HCT116 (cell line): ENCODE measurements around the gene ATM. TPM values are rescaled to one million over a fixed set of nuclear protein-coding genes. Genes with fewer than 3 reads are reported as not detected.
A peak's percentile ranks its signal among the peaks of the same experiment; 100 is the strongest.

Experiments used
- ATAC-seq: fragments of 200-7000 bp; cut with Tn5 transposase; 2 replicates; pipeline ENCODE4 v1.9.1; 2020; ENCODE audit warnings: mild to moderate bottlenecking, moderate library complexity
- BruUV-seq: library from RNA; stranded (reverse); fragments of 400-500 nt; replicated peaks from 2 replicates; lab custom pipeline; 2021; lab: Mats Ljungman, UMichigan
- CTCF ChIA-PET: fragments of 300-600 bp; sonication (Branson Sonifier 250); formaldehyde crosslinking; loops from one replicate; lab custom pipeline; 2021; ENCODE audit warnings: antibody characterized with exemption; lab: Charles Lee
- POLR2A ChIA-PET: fragments of 300-600, 350-600 bp; sonication (Branson Sonifier 250); formaldehyde crosslinking; loops from one replicate; lab custom pipeline; 2021; ENCODE audit warnings: antibody characterized with exemption; lab: Charles Lee
- RAD21 ChIA-PET, 2 experiments: fragments of 300-600 bp; sonication (Branson Sonifier 250); formaldehyde crosslinking; loops; one replicate each; lab custom pipeline; 2023; ENCODE audit warnings: low total read pairs in 2 of 2; ENCODE audit not compliant: uncharacterized antibody in 2 of 2, unreplicated experiment in 2 of 2, low non-redundant PET in 1 of 2; lab: Charles Lee
- DNase-seq: peaks from one replicate; pipeline ENCODE4 v3.0.0-alpha.2; 2010; ENCODE audit warnings: low read depth, low spot score
- H2AFZ ChIP-seq: fragments of 200-600 bp; shearing (Covaris generic), sonication (generic); 2 replicates; pipeline ENCODE4 v1.6.1; 2017; ENCODE audit warnings: low read depth, mixed run types, mixed read lengths, antibody characterized with exemption, low read length; ENCODE audit not compliant: poor library complexity, severe bottlenecking
- H3K27ac ChIP-seq: 2 replicates; pipeline ENCODE4 v1.5.1; 2012; ENCODE audit warnings: low read depth, low read length
- H3K27me3 ChIP-seq: fragments of 200-600 bp; sonication (generic); 2 replicates; pipeline ENCODE4 v1.6.1; 2016; ENCODE audit warnings: mixed run types, low read length, mixed read lengths; ENCODE audit not compliant: insufficient read depth
- H3K36me3 ChIP-seq, 2 experiments: fragments of 200-500 bp in 1 of 2; fragments of 200-600 bp in 1 of 2; sonication (Bioruptor generic) in 1 of 2; sonication (generic) in 1 of 2; 2 replicates each; pipeline versions ENCODE4 v1.5.1 to v1.6.1; 2014 to 2016; ENCODE audit warnings: low read length in 2 of 2, inconsistent platforms in 1 of 2, mixed read lengths in 1 of 2, mixed run types in 1 of 2; ENCODE audit not compliant: insufficient read depth in 2 of 2, control insufficient read depth in 1 of 2
- H3K4me1 ChIP-seq, 2 experiments: fragments of 200-600 bp in 1 of 2; sonication (generic) in 1 of 2; 2 replicates each; pipeline versions ENCODE4 v1.5.1 to v1.6.1; 2012 to 2017; ENCODE audit warnings: low read length in 2 of 2, inconsistent platforms in 1 of 2, mild to moderate bottlenecking in 1 of 2, mixed read lengths in 1 of 2, mixed run types in 1 of 2, moderate library complexity in 1 of 2; ENCODE audit not compliant: insufficient read depth in 2 of 2, control insufficient read depth in 1 of 2
- H3K4me2 ChIP-seq: fragments of 200-600 bp; sonication (generic); 2 replicates; pipeline ENCODE4 v1.6.1; 2017; ENCODE audit warnings: mixed run types, low read length, mixed read lengths
- H3K4me3 ChIP-seq, 2 experiments: fragments of 200-600 bp in 1 of 2; sonication (generic) in 1 of 2; replicated peaks in 1 of 2; 2 replicates each; pipeline ENCODE4 v1.5.1; 2011 to 2016; ENCODE audit warnings: low read length in 2 of 2, control low read depth in 1 of 2, low read depth in 1 of 2, mild to moderate bottlenecking in 1 of 2, mixed read lengths in 1 of 2, mixed run types in 1 of 2
- H3K79me2 ChIP-seq: fragments of 200-600 bp; sonication (generic); 2 replicates; pipeline ENCODE4 v1.6.1; 2017; ENCODE audit warnings: mild to moderate bottlenecking, mixed run types, low read length, moderate library complexity, mixed read lengths; ENCODE audit not compliant: insufficient read depth
- H3K9ac ChIP-seq: fragments of 200-600 bp; sonication (generic); 2 replicates; pipeline ENCODE4 v1.6.1; 2016; ENCODE audit warnings: low read length, mixed read lengths
- H3K9me2 ChIP-seq: fragments of 200-600 bp; sonication (generic), shearing (Covaris generic); 2 replicates; pipeline ENCODE4 v1.6.1; 2017; ENCODE audit warnings: mixed run types, mild to moderate bottlenecking, moderate library complexity; ENCODE audit not compliant: insufficient read depth
- H3K9me3 ChIP-seq, 2 experiments: fragments of 200-500 bp in 1 of 2; fragments of 200-600 bp in 1 of 2; sonication (Bioruptor generic) in 1 of 2; sonication (generic) in 1 of 2; 2 replicates each; pipeline ENCODE4 v1.6.1; 2014 to 2017; ENCODE audit warnings: low read length in 2 of 2, mixed read lengths in 2 of 2, inconsistent platforms in 1 of 2, low read depth in 1 of 2, mild to moderate bottlenecking in 1 of 2, mixed run types in 1 of 2, moderate library complexity in 1 of 2; ENCODE audit not compliant: control insufficient read depth in 1 of 2, insufficient read depth in 1 of 2
- H4K20me1 ChIP-seq: fragments of 200-600 bp; sonication (generic), shearing (Covaris generic); 2 replicates; pipeline ENCODE4 v1.6.1; 2017; ENCODE audit warnings: mixed run types, mild to moderate bottlenecking, moderate library complexity; ENCODE audit not compliant: insufficient read depth
- EGR1 ChIP-seq: IDR thresholded peaks from 2 replicates; pipeline ENCODE4 v1.6.1; 2012; ENCODE audit warnings: low read depth
- FOSL1 ChIP-seq: IDR thresholded peaks from 2 replicates; pipeline ENCODE4 v1.6.1; 2012; ENCODE audit warnings: low read depth
- POLR2A ChIP-seq: IDR thresholded peaks from 2 replicates; pipeline ENCODE4 v1.7.0; 2011; ENCODE audit warnings: borderline replicate concordance; ENCODE audit not compliant: insufficient read depth, insufficient read length; ENCODE audit errors: extremely low read depth
- TCF7L2 ChIP-seq: IDR thresholded peaks from 2 replicates; pipeline ENCODE4 v1.7.0; 2011; ENCODE audit warnings: borderline replicate concordance, inconsistent platforms; ENCODE audit not compliant: insufficient read depth, insufficient read length; ENCODE audit errors: extremely low read depth
- ZNF274 ChIP-seq: fragments of 200-500 bp; sonication (Bioruptor generic); IDR thresholded peaks from 2 replicates; pipeline ENCODE4 v1.6.1; 2014; ENCODE audit warnings: mild to moderate bottlenecking, low read depth, low read length, inconsistent platforms
- intact Hi-C: fragments of 100-400 bp; cut with micrococcal nuclease; formaldehyde crosslinking; loops from 2 replicates; pipeline ENCODE4 v1.10.0; 2022
- total RNA-seq: library from RNA; stranded (reverse); gene quantifications from one replicate; pipeline ENCODE4 v1.2.1, GENCODE V29; 2021; ENCODE audit not compliant: unreplicated experiment
- TF ChIP-seq, protein P1 (sequence below): IDR thresholded peaks from 2 replicates; pipeline ENCODE4 v1.6.1; 2012; ENCODE audit warnings: low read depth

The ATM gene
- total RNA-seq, 1 experiment from 2014 or later, result 32.2 TPM

DNA sequence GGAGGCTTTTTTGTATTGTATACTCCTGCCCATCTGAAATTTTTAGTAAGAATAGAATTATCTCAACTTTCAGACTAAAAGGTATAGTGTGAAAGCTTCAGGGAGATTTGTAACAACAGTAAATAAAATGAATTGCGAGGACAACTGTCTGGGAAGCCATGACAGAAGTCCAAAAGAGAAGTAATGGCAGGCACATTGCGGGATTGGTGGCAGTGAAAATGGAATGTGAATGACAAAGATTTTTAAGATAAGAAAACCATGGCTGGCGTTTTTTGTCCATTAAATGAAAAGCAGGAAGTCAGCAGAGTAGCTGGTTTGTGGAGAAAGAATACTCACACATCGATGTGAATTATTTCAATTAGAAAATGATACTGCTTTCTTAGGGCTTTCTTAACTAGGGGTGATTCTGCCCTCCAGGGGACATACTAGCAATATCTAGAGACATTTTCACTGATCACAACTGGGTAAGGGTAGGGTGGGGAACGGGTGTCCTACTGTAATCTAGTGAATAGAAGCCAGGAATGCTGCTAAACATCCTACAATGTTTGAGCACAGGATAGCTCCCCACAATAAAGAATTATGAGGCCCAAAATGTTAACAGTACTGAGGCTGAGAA lies 2.0 kb upstream of the ATM start (continued):
- TF ChIP-seq POLR2A (no peak), TCF7L2 (no peak), FOSL1 (no peak)

DNA sequence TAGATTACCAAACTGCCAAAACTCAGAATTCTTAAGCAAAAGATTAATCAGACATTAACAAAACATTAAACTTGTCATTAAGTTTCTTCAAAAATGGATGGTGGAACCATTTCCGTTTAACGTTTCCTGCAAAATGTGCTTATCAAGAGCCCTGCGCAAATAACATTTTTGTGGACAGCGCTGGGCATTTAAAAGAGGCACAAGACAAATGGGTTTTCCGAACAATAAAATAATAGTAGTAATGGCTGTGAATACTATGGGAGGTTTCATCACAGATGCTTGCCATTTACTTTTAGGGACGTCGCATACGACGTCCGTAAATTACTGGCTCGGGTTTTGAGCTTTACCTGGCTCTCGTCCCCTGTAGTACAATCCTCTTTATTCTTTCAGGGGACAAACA lies 1.5 kb upstream of the ATM start:
- POLR2A ChIA-PET, result no interaction called here
- H3K27ac ChIP-seq, result no peak overlapping the region; the same call in 1 of the 2 replicates

DNA sequence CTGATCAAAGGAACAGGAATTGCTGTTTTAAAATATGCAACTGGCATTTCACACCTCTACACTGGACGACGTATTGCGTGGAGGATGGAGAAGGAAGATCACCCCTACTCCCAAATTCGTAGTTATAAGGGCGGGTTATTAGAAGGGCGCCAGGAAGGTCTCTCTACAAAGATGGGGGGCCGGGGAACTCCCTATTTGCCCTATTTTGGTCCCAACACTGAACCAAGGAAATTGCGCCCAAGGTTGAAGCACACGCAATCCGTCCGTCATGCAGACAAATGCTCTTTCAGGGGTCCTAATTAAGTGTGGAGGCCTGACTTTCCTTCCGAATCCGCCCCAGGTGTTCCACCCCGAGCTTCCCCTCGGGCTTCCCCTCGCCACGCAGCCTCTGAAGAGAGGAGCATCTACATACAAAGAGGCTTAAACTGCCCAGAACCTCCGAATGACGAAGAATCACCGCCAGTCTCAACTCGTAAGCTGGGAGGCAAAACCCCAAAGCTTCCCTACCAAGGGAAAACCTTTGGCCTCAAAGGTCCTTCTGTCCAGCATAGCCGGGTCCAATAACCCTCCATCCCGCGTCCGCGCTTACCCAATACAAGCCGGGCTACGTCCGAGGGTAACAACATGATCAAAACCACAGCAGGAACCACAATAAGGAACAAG lies 825 bp upstream of the ATM start:
- H4K20me1 ChIP-seq, result peaks cover 4% of the 10 kb centered on the region; the same call in 1 of the 2 replicates
- no peaks in the 10 kb centered on the region for H3K9me3 ChIP-seq
- H3K9ac ChIP-seq, result peak overlapping the region; percentile 85
- H2AFZ ChIP-seq, result no peak overlapping the region
- no peak for ATAC-seq
- TF ChIP-seq, protein P1, sequence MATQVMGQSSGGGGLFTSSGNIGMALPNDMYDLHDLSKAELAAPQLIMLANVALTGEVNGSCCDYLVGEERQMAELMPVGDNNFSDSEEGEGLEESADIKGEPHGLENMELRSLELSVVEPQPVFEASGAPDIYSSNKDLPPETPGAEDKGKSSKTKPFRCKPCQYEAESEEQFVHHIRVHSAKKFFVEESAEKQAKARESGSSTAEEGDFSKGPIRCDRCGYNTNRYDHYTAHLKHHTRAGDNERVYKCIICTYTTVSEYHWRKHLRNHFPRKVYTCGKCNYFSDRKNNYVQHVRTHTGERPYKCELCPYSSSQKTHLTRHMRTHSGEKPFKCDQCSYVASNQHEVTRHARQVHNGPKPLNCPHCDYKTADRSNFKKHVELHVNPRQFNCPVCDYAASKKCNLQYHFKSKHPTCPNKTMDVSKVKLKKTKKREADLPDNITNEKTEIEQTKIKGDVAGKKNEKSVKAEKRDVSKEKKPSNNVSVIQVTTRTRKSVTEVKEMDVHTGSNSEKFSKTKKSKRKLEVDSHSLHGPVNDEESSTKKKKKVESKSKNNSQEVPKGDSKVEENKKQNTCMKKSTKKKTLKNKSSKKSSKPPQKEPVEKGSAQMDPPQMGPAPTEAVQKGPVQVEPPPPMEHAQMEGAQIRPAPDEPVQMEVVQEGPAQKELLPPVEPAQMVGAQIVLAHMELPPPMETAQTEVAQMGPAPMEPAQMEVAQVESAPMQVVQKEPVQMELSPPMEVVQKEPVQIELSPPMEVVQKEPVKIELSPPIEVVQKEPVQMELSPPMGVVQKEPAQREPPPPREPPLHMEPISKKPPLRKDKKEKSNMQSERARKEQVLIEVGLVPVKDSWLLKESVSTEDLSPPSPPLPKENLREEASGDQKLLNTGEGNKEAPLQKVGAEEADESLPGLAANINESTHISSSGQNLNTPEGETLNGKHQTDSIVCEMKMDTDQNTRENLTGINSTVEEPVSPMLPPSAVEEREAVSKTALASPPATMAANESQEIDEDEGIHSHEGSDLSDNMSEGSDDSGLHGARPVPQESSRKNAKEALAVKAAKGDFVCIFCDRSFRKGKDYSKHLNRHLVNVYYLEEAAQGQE, result no peak
- TF ChIP-seq EGR1, result no peak
- TF ChIP-seq, all 23 proteins: peak for 0
- ChIA-PET POLR2A (interaction anchor here (0.6 kb wide), 1 partner anchor 394 kb away, joined by 3 read pairs; no protein-coding TSS in a partner anchor), RAD21 (no interaction called here), CTCF (interaction anchor here (1.4 to 2.5 kb wide), 4 partner anchors 9 to 427 kb away, joined by 4 to 14 read pairs (median 6); no protein-coding TSS in a partner anchor)
- Histone ChIP-seq H3K79me2 (peaks cover 91% of the 10 kb centered on the region), H3K36me3 (no peaks in the 10 kb centered on the region), H3K4me1 (peaks cover 6 to 22% of the 10 kb centered on the region in 2 experiments; a peak in 3 of 4 replicates), H3K9me2 (no peaks in the 10 kb centered on the region), H3K27me3 (no peaks in the 10 kb centered on the region), H3K4me2 (peak overlapping the region; percentile 88), H3K4me3 (peak overlapping the region; percentile 86 to 90), H3K27ac (peak overlapping the region; percentile 75)
- intact Hi-C loops, result loop anchor here (2.0 kb wide), 1 partner anchor 103 kb away; no protein-coding TSS in a partner anchor
- DNase-seq, result no peak
- BruUV-seq, result TSS peak; percentile 78

More for the DNA sequence above, 1.5 kb upstream of the ATM start:
- H3K9ac ChIP-seq, result peak overlapping the region; percentile 85
- H3K4me2 ChIP-seq, result peak overlapping the region; percentile 88
- TF ChIP-seq ZNF274, result no peak
- TF ChIP-seq, all 23 proteins: peak for 0
- H3K36me3 ChIP-seq, result no peaks in the 10 kb centered on the region
- peaks cover 7% of the 10 kb centered on the region; the same call in 1 of the 2 replicates for H4K20me1 ChIP-seq
- no peaks in the 10 kb centered on the region for H3K27me3 ChIP-seq
- H3K4me3 ChIP-seq, result peak overlapping the region; percentile 86 to 90
- H3K9me2 ChIP-seq, result no peaks in the 10 kb centered on the region
- RAD21 ChIA-PET, result no interaction called here
- DNase-seq (no peak), ATAC-seq (no peak)
- no peaks in the 10 kb centered on the region for H3K9me3 ChIP-seq
- CTCF ChIA-PET, result no interaction called here
- H3K4me1 ChIP-seq, result peaks cover 6 to 22% of the 10 kb centered on the region in 2 experiments; a peak in 3 of 4 replicates
- intact Hi-C loops, result no loop called here
- no TSS peak for BruUV-seq
- H3K79me2 ChIP-seq, result peaks cover 92% of the 10 kb centered on the region
- H2AFZ ChIP-seq, result no peak overlapping the region
